ENCODE results near the gene ADAM15. TPM values are rescaled to one million over a fixed set of nuclear protein-coding genes. Genes with fewer than 3 reads are reported as not detected.

Gene ADAM15
- total and polyA plus RNA-seq, 5 experiments from 2014 or later = 2.8 to 21.9 (median 4.5) TPM

DNA sequence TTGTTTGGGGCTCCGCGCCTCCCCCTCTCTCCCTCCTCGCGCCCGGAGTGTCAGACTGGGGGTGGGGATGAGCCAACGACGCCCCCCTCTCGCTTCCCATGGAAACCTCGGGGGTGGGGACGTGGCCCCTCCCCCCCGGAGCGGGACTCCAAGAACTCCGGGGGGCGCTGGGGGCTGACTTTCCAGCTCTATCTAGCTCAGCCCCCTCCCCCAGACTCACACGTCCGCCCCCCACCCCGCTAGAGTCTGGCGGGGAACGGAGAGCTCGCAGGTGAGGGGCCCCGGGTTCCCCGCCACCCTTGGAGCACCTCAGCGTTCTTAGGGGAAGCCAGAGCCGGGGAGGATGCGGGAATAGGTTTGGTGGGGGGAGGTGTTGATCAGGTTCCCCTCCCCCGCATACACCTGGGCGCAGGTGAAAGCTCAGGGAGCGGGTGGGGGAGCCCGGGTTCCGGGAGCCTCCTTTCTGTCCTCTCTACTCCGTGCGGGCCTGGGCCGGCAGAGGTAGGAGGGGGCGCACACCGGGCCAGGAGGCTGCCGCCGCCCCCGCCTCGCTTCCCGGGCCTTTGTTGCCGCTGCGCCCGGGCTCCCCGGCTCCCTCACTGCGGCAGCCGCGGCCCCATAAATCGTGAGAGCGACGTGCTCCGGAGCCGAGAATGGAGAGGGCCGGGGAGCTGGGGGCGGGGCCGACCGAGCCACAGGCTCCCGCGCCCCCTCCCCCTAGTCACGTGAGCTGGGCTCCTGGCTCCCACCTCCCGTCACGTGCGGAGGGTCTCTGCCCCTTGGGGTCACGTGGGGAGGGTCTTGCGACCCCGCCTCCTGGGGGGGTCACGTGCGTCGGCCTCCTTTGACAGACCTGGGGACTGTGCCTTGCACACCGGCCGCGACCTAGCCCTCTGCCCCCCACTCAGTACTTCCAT, 29.5 kb downstream of the ADAM15 start:
- Mint-ChIP-seq H3K4me1 (peaks cover 27 to 56% (median 52%) of the 10 kb centered on the region in 4 donors), H3K27me3 (peaks cover 22 to 53% (median 30%) of the 10 kb centered on the region in 5 donors), H3K36me3 (no peaks in the 10 kb centered on the region), H3K4me3 (peak overlapping the region in 9 of 10 donors; percentile 59 to 94 (median 80)), H3K9me3 (no peaks in the 10 kb centered on the region), H3K27ac (peak overlapping the region in 1 of 10 donors; percentile 57)
- DNase-seq (peak in 4 of 10 donors; percentile 30 to 46 (median 40)), ATAC-seq (no peak)
- POLR2A ChIA-PET = interaction anchor here (0.8 to 2.8 kb wide), 9 partner anchors 10 to 972 kb away, joined by 3 to 14 read pairs (median 3); no protein-coding TSS in a partner anchor

- H3K27ac Mint-ChIP-seq = peak overlapping the region in 7 of 10 donors; percentile 1 to 79 (median 59)
- no peaks in the 10 kb centered on the region for H3K36me3 Mint-ChIP-seq
- peaks cover 22 to 53% (median 30%) of the 10 kb centered on the region in 5 donors for H3K27me3 Mint-ChIP-seq
Measured at GRCh38 chr1:155081472-155082300, 30.6 kb downstream of the ADAM15 start.

DNA sequence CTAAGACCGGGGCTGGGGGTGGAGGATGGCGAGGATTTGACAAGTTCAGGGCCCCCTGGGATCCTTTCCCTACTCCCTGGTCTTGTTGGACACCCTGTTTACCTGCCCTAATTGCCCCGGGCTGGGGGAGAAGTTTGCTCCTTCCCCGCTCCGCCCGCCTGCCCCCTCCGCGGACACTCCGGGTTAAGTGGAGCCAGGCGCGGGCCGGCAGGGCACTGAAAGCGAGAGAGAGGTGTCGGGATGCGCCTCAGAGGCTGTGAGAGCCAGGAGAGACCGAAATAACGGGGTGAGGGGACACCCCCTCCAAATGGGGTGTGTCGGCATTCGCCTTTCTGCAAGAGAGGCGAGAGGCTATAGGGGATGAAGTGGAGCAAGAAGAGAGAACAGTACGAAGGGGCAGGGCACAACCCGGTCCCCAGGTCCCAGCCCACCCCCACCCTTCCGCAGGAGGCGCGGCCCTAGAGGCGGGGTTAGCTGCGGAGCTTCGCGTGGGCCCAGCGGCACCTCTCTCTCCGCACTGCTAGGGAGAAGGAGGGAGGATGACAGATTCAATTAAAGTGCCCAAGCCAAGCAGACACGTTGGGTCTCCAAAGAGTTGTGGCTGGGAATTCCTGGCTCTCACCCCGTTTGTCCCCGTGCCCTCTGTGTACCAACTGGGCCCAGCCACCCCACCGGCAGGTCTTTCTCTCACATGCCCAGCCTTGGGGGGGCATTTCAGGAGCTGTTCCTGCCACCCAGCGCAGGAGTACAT, 31.4 kb downstream of the ADAM15 start:
- no peak for ATAC-seq
- Mint-ChIP-seq H3K27me3 (peaks cover 22 to 53% (median 30%) of the 10 kb centered on the region in 5 donors), H3K4me1 (peaks cover 28 to 60% (median 55%) of the 10 kb centered on the region in 4 donors), H3K27ac (peak overlapping the region in 2 of 10 donors; percentile 45 to 79), H3K9me3 (no peaks in the 10 kb centered on the region), H3K36me3 (no peaks in the 10 kb centered on the region), H3K4me3 (peak overlapping the region in 9 of 10 donors; percentile 20 to 81 (median 56))
- POLR2A ChIA-PET = interaction anchor here (0.6 kb wide), 1 partner anchor 19 kb away, joined by 3 read pairs; the partner anchor contains the start of gene EFNA4
- DNase-seq = peak in 1 of 10 donors; percentile 23

More at GRCh38 chr1:155081472-155082300, 30.6 kb downstream of the ADAM15 start:
- DNase-seq (peak in 2 of 10 donors; percentile 34 to 38), ATAC-seq (no peak)
- H3K4me3 Mint-ChIP-seq = peak overlapping the region; percentile 55 to 94 (median 80)
- H3K4me1 Mint-ChIP-seq = peaks cover 30 to 60% (median 55%) of the 10 kb centered on the region in 4 donors
- no peaks in the 10 kb centered on the region for H3K9me3 Mint-ChIP-seq
- POLR2A ChIA-PET = interaction anchor here (0.6 to 2.8 kb wide), 8 partner anchors 12 to 971 kb away, joined by 3 to 14 read pairs (median 3); partner anchors contain the start of gene EFNA4

- H3K9me3 Mint-ChIP-seq = no peaks in the 10 kb centered on the region
- ATAC-seq (no peak), DNase-seq (no peak)
- no peak overlapping the region for H3K27ac Mint-ChIP-seq
- H3K4me1 Mint-ChIP-seq = peaks cover 25 to 57% (median 54%) of the 10 kb centered on the region in 4 donors
- H3K4me3 Mint-ChIP-seq = peak overlapping the region in 7 of 10 donors; percentile 39 to 81 (median 53)
- POLR2A ChIA-PET = interaction anchor here (0.6 to 2.9 kb wide), 2 partner anchors 22 to 222 kb away, joined by 4 to 44 read pairs; partner anchors contain the start of gene EFNA4
- H3K36me3 Mint-ChIP-seq = no peaks in the 10 kb centered on the region
- H3K27me3 Mint-ChIP-seq = peaks cover 22 to 53% (median 30%) of the 10 kb centered on the region in 5 donors
Measured at GRCh38 chr1:155083052-155083541, 32.0 kb downstream of the ADAM15 start.

- POLR2A ChIA-PET = interaction anchor here (0.6 to 3.0 kb wide), 18 partner anchors 8 to 723 kb away, joined by 3 to 44 read pairs (median 7); partner anchors contain the start of genes ADAM15, EFNA4, FLAD1 and KRTCAP2
- H3K4me1 Mint-ChIP-seq = peaks cover 25 to 56% (median 50%) of the 10 kb centered on the region in 4 donors
- H3K9me3 Mint-ChIP-seq = no peaks in the 10 kb centered on the region
- peaks cover 22 to 51% (median 30%) of the 10 kb centered on the region in 5 donors for H3K27me3 Mint-ChIP-seq
- no peak for ATAC-seq
- no peak for DNase-seq
- H3K4me3 Mint-ChIP-seq = peak overlapping the region; percentile 92 to 99 (median 96)
- no peaks in the 10 kb centered on the region for H3K36me3 Mint-ChIP-seq
- peak overlapping the region in 6 of 10 donors; percentile 33 to 98 (median 94) for H3K27ac Mint-ChIP-seq
Measured at GRCh38 chr1:155083865-155084721, 33.0 kb downstream of the ADAM15 start.

GRCh38 chr1:155084722-155085503, 33.8 kb downstream of the ADAM15 start:
- Mint-ChIP-seq H3K4me3 (peak overlapping the region; percentile 92 to 99 (median 96)), H3K27me3 (peaks cover 18 to 43% (median 26%) of the 10 kb centered on the region in 5 donors), H3K27ac (peak overlapping the region; percentile 85 to 98 (median 94)), H3K36me3 (no peaks in the 10 kb centered on the region), H3K9me3 (no peaks in the 10 kb centered on the region), H3K4me1 (peaks cover 20 to 48% (median 42%) of the 10 kb centered on the region in 4 donors)
- POLR2A ChIA-PET = interaction anchor here (0.6 to 3.0 kb wide), 22 partner anchors 9 to 724 kb away, joined by 3 to 44 read pairs (median 6); partner anchors contain the start of genes ADAM15, EFNA4, FLAD1 and KRTCAP2
- peak; percentile 79 to 82 for ATAC-seq
- peak; percentile 80 to 99 (median 90) for DNase-seq

GRCh38 chr1:155085504-155086127, 34.5 kb downstream of the ADAM15 start:
- Mint-ChIP-seq H3K4me1 (peaks cover 20 to 45% (median 39%) of the 10 kb centered on the region in 4 donors), H3K27me3 (peaks cover 18 to 42% (median 26%) of the 10 kb centered on the region in 5 donors), H3K27ac (peak overlapping the region; percentile 85 to 98 (median 94)), H3K36me3 (no peaks in the 10 kb centered on the region), H3K9me3 (no peaks in the 10 kb centered on the region), H3K4me3 (peak overlapping the region; percentile 92 to 99 (median 96))
- ATAC-seq = peak; percentile 13 to 30
- peak in 9 of 10 donors; percentile 48 to 83 (median 53) for DNase-seq
- POLR2A ChIA-PET = interaction anchor here (0.6 to 3.0 kb wide), 13 partner anchors 20 to 148 kb away, joined by 3 to 44 read pairs (median 8); partner anchors contain the start of genes ADAM15, EFNA4, FLAD1 and KRTCAP2

- H3K36me3 Mint-ChIP-seq = no peaks in the 10 kb centered on the region
- H3K27me3 Mint-ChIP-seq = peaks cover 16 to 39% (median 24%) of the 10 kb centered on the region in 5 donors
- POLR2A ChIA-PET = interaction anchor here (1.8 to 3.0 kb wide), 6 partner anchors 20 to 131 kb away, joined by 8 to 44 read pairs (median 14); partner anchors contain the start of genes ADAM15, EFNA4, KRTCAP2 and PBXIP1
- no peaks in the 10 kb centered on the region for H3K9me3 Mint-ChIP-seq
- peak; percentile 67 to 89 (median 82) for DNase-seq
- H3K27ac Mint-ChIP-seq = peak overlapping the region in 6 of 10 donors; percentile 15 to 95 (median 50)
- H3K4me3 Mint-ChIP-seq = peak overlapping the region; percentile 18 to 97 (median 66)
- peaks cover 21 to 43% (median 38%) of the 10 kb centered on the region in 4 donors for H3K4me1 Mint-ChIP-seq
- ATAC-seq = peak; percentile 16 to 17
Measured at GRCh38 chr1:155086128-155086741, 35.1 kb downstream of the ADAM15 start.

Measured in naive thymus-derived CD8-positive, alpha-beta T cell (primary cell).